PC-3 (cell line): ENCODE data around the gene SLC35F3. TPM values are rescaled to one million over a fixed set of nuclear protein-coding genes. Genes with fewer than 3 reads are reported as not detected.

Source experiments
- ATAC-seq: fragments of 200-7000 bp; cut with Tn5 transposase; 2 replicates; pipeline ENCODE4 v1.9.1; 2020; ENCODE audit warnings: mild to moderate bottlenecking, moderate library complexity
- BruUV-seq: library from RNA; stranded (reverse); fragments of 400-500 nt; replicated peaks from 2 replicates; lab custom pipeline; 2021; lab: Mats Ljungman, UMichigan
- CTCF ChIA-PET: fragments of 300-600 bp; sonication (Branson Sonifier 250); formaldehyde crosslinking; loops from one replicate; lab custom pipeline; 2022; ENCODE audit warnings: antibody characterized with exemption; lab: Charles Lee
- POLR2A ChIA-PET: fragments of 300-600 bp; sonication (Branson Sonifier 250); formaldehyde crosslinking; loops from one replicate; lab custom pipeline; 2022; ENCODE audit warnings: antibody characterized with exemption; ENCODE audit not compliant: unreplicated experiment; lab: Charles Lee
- DNase-seq: peaks from one replicate; pipeline ENCODE4 v3.0.0-alpha.2; 2015
- H2AFZ ChIP-seq: fragments of 300-600 bp; sonication (generic); 2 replicates; pipeline ENCODE4 v1.6.0; 2016; ENCODE audit warnings: antibody characterized with exemption, low read length
- H3F3A ChIP-seq: fragments of 300-600 bp; sonication (generic); one replicate; pipeline ENCODE4 v1.6.0; 2017; ENCODE audit warnings: antibody characterized with exemption, low read length, control low read depth, mild to moderate bottlenecking; ENCODE audit not compliant: unreplicated experiment
- H3K27ac ChIP-seq: fragments of 300-600 bp; sonication (generic); 2 replicates; pipeline ENCODE4 v1.5.1; 2016; ENCODE audit warnings: mild to moderate bottlenecking, low read length
- H3K27me3 ChIP-seq: fragments of 300-600 bp; sonication (generic); 2 replicates; pipeline ENCODE4 v1.6.1; 2016; ENCODE audit warnings: low read length, mixed read lengths
- H3K36me3 ChIP-seq: fragments of 300-600 bp; sonication (generic); 2 replicates; pipeline ENCODE4 v1.6.1; 2016; ENCODE audit warnings: low read depth, mixed run types, low read length, mixed read lengths
- H3K4me1 ChIP-seq: fragments of 300-600 bp; sonication (generic); 2 replicates; pipeline ENCODE4 v1.5.1; 2016; ENCODE audit warnings: low read length; ENCODE audit not compliant: insufficient read depth
- H3K4me2 ChIP-seq: fragments of 300-600 bp; sonication (generic); 2 replicates; pipeline ENCODE4 v1.6.0; 2016; ENCODE audit warnings: low read length
- H3K4me3 ChIP-seq: fragments of 300-600 bp; sonication (generic); 2 replicates; pipeline ENCODE4 v1.5.1; 2016; ENCODE audit warnings: mild to moderate bottlenecking, low read length, mixed read lengths
- H3K79me2 ChIP-seq: fragments of 300-600 bp; sonication (generic); 2 replicates; pipeline ENCODE4 v1.6.1; 2017; ENCODE audit warnings: low read length, mixed read lengths
- H3K9ac ChIP-seq: fragments of 300-600 bp; sonication (generic); 2 replicates; pipeline ENCODE4 v1.6.0; 2016; ENCODE audit warnings: mild to moderate bottlenecking, low read length
- H3K9me2 ChIP-seq: fragments of 300-600 bp; sonication (generic); replicated peaks from 2 replicates; pipeline ENCODE4 v1.6.1; 2016; ENCODE audit warnings: mixed run types, low read length, mixed read lengths
- H3K9me3 ChIP-seq: fragments of 300-600 bp; sonication (generic); 2 replicates; pipeline ENCODE4 v1.6.1; 2016; ENCODE audit warnings: low read length, mixed read lengths
- H4K20me1 ChIP-seq: fragments of 300-600 bp; sonication (generic); 2 replicates; pipeline ENCODE4 v1.6.1; 2016; ENCODE audit warnings: low read length, mixed read lengths
- CTCF ChIP-seq: fragments of 300-600 bp; sonication (generic); conservative IDR thresholded peaks from 2 replicates; pipeline ENCODE4 v1.5.1; 2017; ENCODE audit warnings: antibody characterized with exemption, low read depth, mild to moderate bottlenecking, low read length
- EZH2 ChIP-seq: fragments of 300-600 bp; sonication (generic); IDR thresholded peaks from one replicate; pipeline ENCODE4 v1.6.1; 2017; ENCODE audit warnings: antibody characterized with exemption, mild to moderate bottlenecking, low read length; ENCODE audit not compliant: unreplicated experiment
- EZH2phosphoT487 ChIP-seq: fragments of 300-600 bp; sonication (generic); IDR thresholded peaks from 2 replicates; pipeline ENCODE4 v1.6.1; 2018; ENCODE audit warnings: mild to moderate bottlenecking, antibody characterized with exemption, low read length, borderline replicate concordance
- intact Hi-C: fragments of 100-400 bp; cut with micrococcal nuclease; formaldehyde crosslinking; loops from 2 replicates; pipeline ENCODE4 v1.9.0; 2023
- total RNA-seq: library from RNA; depleted of rRNA; stranded (reverse); fragments of >200 nt; gene quantifications from 2 replicates; pipeline ENCODE4 v1.2.3, GENCODE V29; 2014

SLC35F3 gene
- total RNA-seq, 1 experiment from 2014 or later, result 17.7 TPM

- H4K20me1 ChIP-seq, result no peaks in the 10 kb centered on the region
- no peaks in the 10 kb centered on the region for H3K36me3 ChIP-seq
- H3K9me2 ChIP-seq, result no peaks in the 10 kb centered on the region
- no peak overlapping the region for H3K4me2 ChIP-seq
- TF ChIP-seq EZH2 (no peak), CTCF (no peak), EZH2phosphoT487 (no peak)
- ChIA-PET CTCF (no interaction called here), POLR2A (no interaction called here)
- ATAC-seq, result no peak
- no peaks in the 10 kb centered on the region for H3K79me2 ChIP-seq
- H3F3A ChIP-seq, result peaks cover 7% of the 10 kb centered on the region
- peaks cover 18% of the 10 kb centered on the region for H3K4me1 ChIP-seq
- no peak overlapping the region for H3K27ac ChIP-seq
- BruUV-seq, result no TSS peak
- no peak overlapping the region for H3K4me3 ChIP-seq
- no peak overlapping the region for H2AFZ ChIP-seq
- DNase-seq, result no peak
- intact Hi-C loops, result no loop called here
- H3K9ac ChIP-seq, result no peak overlapping the region
- H3K9me3 ChIP-seq, result no peaks in the 10 kb centered on the region
- H3K27me3 ChIP-seq, result no peaks in the 10 kb centered on the region
Observed at GRCh38 chr1:234316937-234317336, 412.5 kb downstream of the SLC35F3 start.

GRCh38 chr1:234320069-234320468 is 415.6 kb downstream of the SLC35F3 start:
- H2AFZ ChIP-seq, result no peak overlapping the region
- H3K27me3 ChIP-seq, result no peaks in the 10 kb centered on the region
- H3K9ac ChIP-seq, result no peak overlapping the region
- H3K36me3 ChIP-seq, result no peaks in the 10 kb centered on the region
- H3K79me2 ChIP-seq, result no peaks in the 10 kb centered on the region
- H3K4me1 ChIP-seq, result peaks cover 12% of the 10 kb centered on the region
- TF ChIP-seq EZH2 (no peak), CTCF (no peak), EZH2phosphoT487 (no peak)
- no peaks in the 10 kb centered on the region for H3K9me2 ChIP-seq
- peaks cover 3% of the 10 kb centered on the region for H3F3A ChIP-seq
- H4K20me1 ChIP-seq, result no peaks in the 10 kb centered on the region
- no peaks in the 10 kb centered on the region for H3K9me3 ChIP-seq
- ATAC-seq (no peak), DNase-seq (no peak)
- ChIA-PET CTCF (no interaction called here), POLR2A (no interaction called here)
- BruUV-seq, result no TSS peak
- intact Hi-C loops, result no loop called here
- H3K4me2 ChIP-seq, result no peak overlapping the region
- H3K27ac ChIP-seq, result no peak overlapping the region
- H3K4me3 ChIP-seq, result no peak overlapping the region

DNA sequence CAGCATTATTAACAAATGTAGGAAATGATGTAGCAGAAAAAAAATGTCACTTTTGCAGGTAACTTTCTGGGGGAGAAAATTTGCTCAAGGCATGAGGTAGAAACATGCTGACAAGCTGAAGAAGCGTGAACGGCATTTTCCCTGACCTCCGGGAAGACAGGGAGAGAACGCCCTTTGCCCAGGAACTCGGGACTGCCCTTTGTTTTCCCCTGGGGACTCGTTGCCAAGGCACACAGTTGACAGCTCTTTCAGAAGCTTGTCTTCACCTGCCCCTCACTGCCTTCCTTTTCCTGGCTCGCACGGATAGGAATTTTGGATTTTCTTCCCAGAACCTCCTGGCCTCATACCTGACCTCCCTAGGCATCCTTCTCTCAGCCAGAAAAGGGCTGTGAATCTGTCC is 416.1 kb downstream of the SLC35F3 start:
- ChIA-PET POLR2A (no interaction called here), CTCF (no interaction called here)
- H3K4me1 ChIP-seq, result peaks cover 7% of the 10 kb centered on the region
- DNase-seq, result no peak
- no peak overlapping the region for H3K4me3 ChIP-seq
- no peaks in the 10 kb centered on the region for H3K27me3 ChIP-seq
- no peaks in the 10 kb centered on the region for H4K20me1 ChIP-seq
- H3K4me2 ChIP-seq, result no peak overlapping the region
- no peak overlapping the region for H3K9ac ChIP-seq
- H3K9me3 ChIP-seq, result no peaks in the 10 kb centered on the region
- H3K79me2 ChIP-seq, result no peaks in the 10 kb centered on the region
- H3K36me3 ChIP-seq, result no peaks in the 10 kb centered on the region
- intact Hi-C loops, result no loop called here
- no peak overlapping the region for H2AFZ ChIP-seq
- H3K27ac ChIP-seq, result no peak overlapping the region
- no peaks in the 10 kb centered on the region for H3K9me2 ChIP-seq
- H3F3A ChIP-seq, result peaks cover 3% of the 10 kb centered on the region
- ATAC-seq, result no peak
- TF ChIP-seq CTCF (no peak), EZH2 (no peak), EZH2phosphoT487 (no peak)
- BruUV-seq, result no TSS peak
